SK-N-SH (cell line): ENCODE results near the gene CRMP1. TPM values are rescaled to one million over a fixed set of nuclear protein-coding genes. Genes with fewer than 3 reads are reported as not detected.

ENCODE experiments used
- CTCF ChIA-PET: fragments of 300-600, 350-600 bp; formaldehyde crosslinking; extraction: SDS; loops from one replicate; lab custom pipeline; 2021; lab: Yijun Ruan, JAX
- POLR2A ChIA-PET: fragments of 350-600 bp; sonication (Branson Sonifier 250); formaldehyde crosslinking; extraction: SDS; loops from one replicate; lab custom pipeline; 2020; ENCODE audit warnings: antibody characterized with exemption, inconsistent platforms; lab: Yijun Ruan, JAX
- DNase-seq: peaks from one replicate; pipeline ENCODE4 v3.0.0; 2012
- H2AFZ ChIP-seq: fragments of 200-600 bp; sonication (generic); 2 replicates; pipeline ENCODE4 v1.8.1; 2016; ENCODE audit warnings: antibody characterized with exemption, mild to moderate bottlenecking, low read depth
- H3F3A ChIP-seq: fragments of 200-600 bp; sonication (generic); replicated peaks from 2 replicates; pipeline ENCODE3; 2016; ENCODE audit warnings: antibody characterized with exemption, mild to moderate bottlenecking; ENCODE audit not compliant: insufficient read depth
- H3K27ac ChIP-seq, 2 experiments: fragments of 200-500 bp in 1 of 2; fragments of 200-600 bp in 1 of 2; sonication (Bioruptor generic) in 1 of 2; sonication (generic), shearing (Covaris generic) in 1 of 2; 2 replicates each; pipeline versions ENCODE4 v1.5.1 to v1.6.1; 2014 to 2016; ENCODE audit warnings: low read depth in 2 of 2, inconsistent platforms in 1 of 2, low read length in 1 of 2, mild to moderate bottlenecking in 1 of 2, mixed read lengths in 1 of 2
- H3K27me3 ChIP-seq: fragments of 200-600 bp; sonication (generic), shearing (Covaris generic); 2 replicates; pipeline ENCODE4 v1.6.1; 2016; ENCODE audit warnings: mixed run types; ENCODE audit not compliant: insufficient read depth
- H3K36me3 ChIP-seq, 2 experiments: fragments of 200-500 bp in 1 of 2; fragments of 200-600 bp in 1 of 2; sonication (Bioruptor generic) in 1 of 2; sonication (generic) in 1 of 2; replicated peaks in 1 of 2; 2 replicates each; pipeline versions ENCODE3 to v1.5.1; 2014 to 2016; ENCODE audit warnings: low read length in 1 of 2, mild to moderate bottlenecking in 1 of 2; ENCODE audit not compliant: insufficient read depth in 2 of 2, control insufficient read depth in 1 of 2
- H3K4me1 ChIP-seq, 2 experiments: fragments of 200-500 bp in 1 of 2; fragments of 200-600 bp in 1 of 2; sonication (Bioruptor generic) in 1 of 2; sonication (generic), shearing (Covaris generic) in 1 of 2; 2 replicates each; pipeline versions ENCODE4 v1.5.1 to v1.6.1; 2014 to 2016; ENCODE audit warnings: low read depth in 1 of 2, low read length in 1 of 2, mixed run types in 1 of 2; ENCODE audit not compliant: insufficient read depth in 2 of 2, control insufficient read depth in 1 of 2
- H3K4me2 ChIP-seq: fragments of 200-600 bp; sonication (generic), shearing (Covaris generic); 2 replicates; pipeline ENCODE4 v1.6.1; 2017; ENCODE audit warnings: mixed run types
- H3K4me3 ChIP-seq, 2 experiments: fragments of 200-500 bp in 1 of 2; fragments of 200-600 bp in 1 of 2; sonication (Bioruptor generic) in 1 of 2; sonication (generic), shearing (Covaris generic) in 1 of 2; 2 replicates each; pipeline versions ENCODE4 v1.5.1 to v1.8.1; 2014 to 2016; ENCODE audit warnings: low read depth in 2 of 2, inconsistent platforms in 1 of 2, low read length in 1 of 2, mild to moderate bottlenecking in 1 of 2, mixed read lengths in 1 of 2, moderate library complexity in 1 of 2
- H3K79me2 ChIP-seq: fragments of 200-600 bp; sonication (generic); 2 replicates; pipeline ENCODE4 v1.8.1; 2017; ENCODE audit warnings: mild to moderate bottlenecking; ENCODE audit not compliant: insufficient read depth
- H3K9ac ChIP-seq: fragments of 200-600 bp; sonication (generic); 2 replicates; pipeline ENCODE4 v1.6.1; 2017; ENCODE audit warnings: mixed run types
- H3K9me2 ChIP-seq: fragments of 200-600 bp; sonication (generic); 2 replicates; pipeline ENCODE4 v1.6.1; 2017; ENCODE audit warnings: mixed run types
- H3K9me3 ChIP-seq: fragments of 200-600 bp; sonication (generic); 2 replicates; pipeline ENCODE4 v1.6.1; 2017; ENCODE audit warnings: mixed run types, mild to moderate bottlenecking, moderate library complexity
- H4K20me1 ChIP-seq: fragments of 200-600 bp; sonication (generic); 2 replicates; pipeline ENCODE4 v1.6.1; 2017; ENCODE audit warnings: mild to moderate bottlenecking, mixed run types; ENCODE audit not compliant: insufficient read depth
- CTCF ChIP-seq: fragments of 200-600 bp; sonication (generic); IDR thresholded peaks from 2 replicates; pipeline ENCODE4 v1.6.1; 2017; ENCODE audit warnings: antibody characterized with exemption, mild to moderate bottlenecking, moderate library complexity
- FOSL2 ChIP-seq: IDR thresholded peaks from 2 replicates; pipeline ENCODE4 v1.4.0; 2012; ENCODE audit warnings: low read depth, mild to moderate bottlenecking, moderate library complexity, borderline replicate concordance
- GABPA ChIP-seq: IDR thresholded peaks from 2 replicates; pipeline ENCODE4 v1.4.0; 2012; ENCODE audit warnings: low read depth, mild to moderate bottlenecking
- GATA2 ChIP-seq: sonication (generic); formaldehyde crosslinking; IDR thresholded peaks from 2 replicates; pipeline ENCODE4 v1.5.0; 2020; ENCODE audit warnings: mild to moderate bottlenecking, missing genetic modification reagents
- POLR2AphosphoS5 ChIP-seq: IDR thresholded peaks from 2 replicates; pipeline ENCODE4 v1.6.1; 2012; ENCODE audit warnings: low read depth, low read length
- RCOR1 ChIP-seq: fragments of 150-350 bp; IDR thresholded peaks from 2 replicates; pipeline ENCODE4 v1.6.1; 2017; ENCODE audit warnings: antibody characterized with exemption, low read length
- REST ChIP-seq: IDR thresholded peaks from 2 replicates; pipeline ENCODE4 v1.6.1; 2012; ENCODE audit warnings: mild to moderate bottlenecking, low read depth, low read length, moderate library complexity
- SIN3A ChIP-seq: IDR thresholded peaks from 2 replicates; pipeline ENCODE4 v1.6.1; 2012; ENCODE audit warnings: low read depth, mild to moderate bottlenecking, low read length, moderate library complexity, borderline replicate concordance
- SMC3 ChIP-seq: IDR thresholded peaks from 2 replicates; pipeline ENCODE4 v1.6.1; 2012; ENCODE audit warnings: low read depth, low read length, improper control_type of control experiment
- TCF12 ChIP-seq: IDR thresholded peaks from 2 replicates; pipeline ENCODE4 v1.4.0; 2012
- ZBTB33 ChIP-seq: IDR thresholded peaks from 2 replicates; pipeline ENCODE4 v1.4.0; 2012; ENCODE audit warnings: low read depth, borderline replicate concordance
- WGBS: methylation state at CpG from one replicate; pipeline ENCODE4 v1.1.6; 2017; ENCODE audit warnings: low lambda C conversion rate; 5-methylcytosine and 5-hydroxymethylcytosine counted together
- polyA plus RNA-seq, 3 experiments: library from polyadenylated mRNA; depleted of rRNA; stranded (reverse); fragments of >200 nt; gene quantifications; 2 replicates each; pipeline ENCODE4 v1.2.3, GENCODE V29; 2012

The CRMP1 gene
- polyA plus RNA-seq, 1 of the 3 experiments (the other 2 are of a cell fraction), result 3.4 TPM

- Histone ChIP-seq H3K9me3 (no peaks in the 10 kb centered on the region), H3K4me3 (no peak overlapping the region), H3K4me2 (no peak overlapping the region), H3K9me2 (no peaks in the 10 kb centered on the region), H3K79me2 (no peaks in the 10 kb centered on the region), H3K27me3 (no peaks in the 10 kb centered on the region), H3K9ac (no peak overlapping the region), H3K36me3 (no peaks in the 10 kb centered on the region), H2AFZ (no peak overlapping the region), H4K20me1 (no peaks in the 10 kb centered on the region; the same call in 1 of the 2 replicates), H3K4me1 (peaks cover 0 to 17% of the 10 kb centered on the region in 2 experiments; a peak in 1 of 4 replicates), H3K27ac (no peak overlapping the region), H3F3A (no peaks in the 10 kb centered on the region)
- no peak for DNase-seq
- POLR2A ChIA-PET, result interaction anchor here (1.3 kb wide), 1 partner anchor 9 kb away, joined by 3 read pairs; no protein-coding TSS in a partner anchor
- CTCF ChIA-PET, result interaction anchor here (1.3 kb wide), 1 partner anchor 90 kb away, joined by 3 read pairs; no protein-coding TSS in a partner anchor
- WGBS, result 42% methylated on average over 4 of the region's 4 CpGs
- TF ChIP-seq GATA2 (CRISPR knock-in tag), result no peak
- peak; percentile 77 for TF ChIP-seq REST
Observed at GRCh38 chr4:5881340-5881739, 11.5 kb downstream of the CRMP1 start.

GRCh38 chr4:5878359-5878758 lies 14.5 kb downstream of the CRMP1 start:
- H3K4me3 ChIP-seq, result no peak overlapping the region
- peaks cover 8% of the 10 kb centered on the region; the same call in 1 of the 2 replicates for H4K20me1 ChIP-seq
- no peaks in the 10 kb centered on the region for H3K79me2 ChIP-seq
- no peaks in the 10 kb centered on the region for H3F3A ChIP-seq
- H3K27ac ChIP-seq, result no peak overlapping the region
- peaks cover 0 to 3% of the 10 kb centered on the region in 2 experiments for H3K36me3 ChIP-seq
- no peak overlapping the region for H3K9ac ChIP-seq
- H3K9me3 ChIP-seq, result no peaks in the 10 kb centered on the region
- 39% methylated on average over 6 of the region's 6 CpGs for WGBS
- DNase-seq, result no peak
- no peak for TF ChIP-seq GABPA
- no peak for TF ChIP-seq FOSL2
- TF ChIP-seq POLR2AphosphoS5, result no peak
- TF ChIP-seq ZBTB33, result no peak
- no peak for TF ChIP-seq SIN3A
- TF ChIP-seq CTCF, result no peak
- TF ChIP-seq TCF12, result no peak
- no peak for TF ChIP-seq RCOR1
- TF ChIP-seq SMC3, result no peak
- no peaks in the 10 kb centered on the region for H3K9me2 ChIP-seq
- no peaks in the 10 kb centered on the region for H3K27me3 ChIP-seq
- CTCF ChIA-PET, result no interaction called here
- peaks cover 0 to 2% of the 10 kb centered on the region in 2 experiments; a peak in 1 of 4 replicates for H3K4me1 ChIP-seq
- H3K4me2 ChIP-seq, result no peak overlapping the region
- no peak overlapping the region for H2AFZ ChIP-seq
- POLR2A ChIA-PET, result no interaction called here
